Stimulated activated CD4-positive, alpha-beta T cell treated with anti-CD3 and anti-CD28 coated beads, Interleukin-1b, Interleukin-23, amount 100 ng/mL, for 1 hour (primary cell): ENCODE measurements around the gene SPACA4.
"Not testable (repeated sequence)": the region's sequence is repeated elsewhere in the genome, so short reads cannot be mapped to it uniquely, and the experiment has no call there.

ENCODE experiments used
- DNase-seq, 2 donors: peaks; one replicate each; pipeline ENCODE4 v3.0.0-alpha.2; 2020; ENCODE audit warnings: low read depth in 2 of 2

Gene SPACA4

GRCh38 chr19:48618916-48619691 lies 12.6 kb downstream of the SPACA4 start, which contains the start of the genes RPL18 and SPHK2:
Gene RPL18 (minus strand): TSS chr19:48619178. CDS start chr19:48619143, 35 bp downstream.
Gene SPHK2 (plus strand): TSS chr19:48619506. CDS start chr19:48620515, 1,009 bp downstream.
- DNase-seq: peak; percentile 87 to 89

- DNase-seq: no peak
These were observed 13.4 kb downstream of the SPACA4 start for GRCh38 chr19:48619692-48620585.

- no peak for DNase-seq
These were observed 17.1 kb downstream of the SPACA4 start for GRCh38 chr19:48623556-48624066.

- peak; percentile 89 to 94 for DNase-seq
These were observed 17.6 kb downstream of the SPACA4 start for GRCh38 chr19:48624067-48624594.

GRCh38 chr19:48624791-48625723 lies 18.5 kb downstream of the SPACA4 start:
- no peak for DNase-seq

- DNase-seq: no peak
These were observed 19.4 kb downstream of the SPACA4 start for GRCh38 chr19:48625891-48626327.

- no peak for DNase-seq
These were observed 20.8 kb downstream of the SPACA4 start for GRCh38 chr19:48627201-48627864.

GRCh38 chr19:48627865-48628314 lies 21.3 kb downstream of the SPACA4 start:
- DNase-seq: no peak

- no peak for DNase-seq
These were observed 22.1 kb downstream of the SPACA4 start for GRCh38 chr19:48628486-48629296.

GRCh38 chr19:48629297-48629598 lies 22.7 kb downstream of the SPACA4 start:
- DNase-seq: no peak

- no peak for DNase-seq
These were observed 23.2 kb downstream of the SPACA4 start for GRCh38 chr19:48629599-48630295.

- no peak for DNase-seq
These were observed 23.9 kb downstream of the SPACA4 start for GRCh38 chr19:48630296-48631063.

GRCh38 chr19:48631225-48631624 lies 24.7 kb downstream of the SPACA4 start:
- DNase-seq: no peak

- DNase-seq: not testable (repeated sequence)
These were observed 25.7 kb downstream of the SPACA4 start for GRCh38 chr19:48632286-48632685.

GRCh38 chr19:48632692-48633147 lies 26.2 kb downstream of the SPACA4 start:
- no peak for DNase-seq

GRCh38 chr19:48633148-48634035 lies 26.9 kb downstream of the SPACA4 start:
- no peak for DNase-seq

GRCh38 chr19:48634036-48634342 lies 27.4 kb downstream of the SPACA4 start:
- no peak for DNase-seq
